ENCODE data around the gene MACROD2. TPM values are rescaled to one million over a fixed set of nuclear protein-coding genes. Genes with fewer than 3 reads are reported as not detected.

MACROD2 gene
- total RNA-seq, 1 donor from 2014 or later = 47.7 TPM

- DNase-seq (ENCODE audit: low spot score in 2 of 2) (no peak), FAIRE-seq (no peak)
Observed at GRCh38 chr20:14777591-14777990, 782.3 kb downstream of the MACROD2 start.

- DNase-seq (ENCODE audit: low spot score in 2 of 2) (no peak), FAIRE-seq (no peak)
Observed at GRCh38 chr20:14778096-14778495, 782.8 kb downstream of the MACROD2 start.

- no peak for FAIRE-seq
- no peak for DNase-seq (ENCODE audit: low spot score in 2 of 2)
Observed at GRCh38 chr20:14778875-14779274, 783.6 kb downstream of the MACROD2 start.

- FAIRE-seq (peak; percentile 70), DNase-seq (ENCODE audit: low spot score in 2 of 2) (no peak)
Observed at GRCh38 chr20:14780508-14780907, 785.2 kb downstream of the MACROD2 start.

- no peak for FAIRE-seq
- no peak for DNase-seq (ENCODE audit: low spot score in 2 of 2)
Observed at GRCh38 chr20:14782731-14783130, 787.4 kb downstream of the MACROD2 start.

- FAIRE-seq (no peak), DNase-seq (ENCODE audit: low spot score in 2 of 2) (no peak)
Observed at GRCh38 chr20:14783766-14784165, 788.5 kb downstream of the MACROD2 start.

GRCh38 chr20:14785065-14785743 is 789.9 kb downstream of the MACROD2 start:
- DNase-seq (ENCODE audit: low spot score in 2 of 2) (no peak), FAIRE-seq (no peak)

GRCh38 chr20:14790190-14790589 is 794.9 kb downstream of the MACROD2 start:
- no peak for FAIRE-seq
- no peak for DNase-seq (ENCODE audit: low spot score in 2 of 2)

GRCh38 chr20:14790771-14791620 is 795.7 kb downstream of the MACROD2 start:
- no peak for DNase-seq (ENCODE audit: low spot score in 2 of 2)
- no peak for FAIRE-seq

GRCh38 chr20:14792915-14793314 is 797.6 kb downstream of the MACROD2 start:
- no peak for FAIRE-seq
- no peak for DNase-seq (ENCODE audit: low spot score in 2 of 2)

GRCh38 chr20:14799545-14800216 is 804.4 kb downstream of the MACROD2 start:
- DNase-seq (ENCODE audit: low spot score in 2 of 2) (no peak), FAIRE-seq (no peak)

- no peak for DNase-seq (ENCODE audit: low spot score in 2 of 2)
- FAIRE-seq = no peak
Observed at GRCh38 chr20:14800707-14801425, 805.5 kb downstream of the MACROD2 start.

- DNase-seq (ENCODE audit: low spot score in 2 of 2) (no peak), FAIRE-seq (no peak)
Observed at GRCh38 chr20:14801591-14802325, 806.4 kb downstream of the MACROD2 start.

- FAIRE-seq = no peak
- no peak for DNase-seq (ENCODE audit: low spot score in 2 of 2)
Observed at GRCh38 chr20:14807224-14807623, 811.9 kb downstream of the MACROD2 start.

- DNase-seq (ENCODE audit: low spot score in 2 of 2) = no peak
- FAIRE-seq = no peak
Observed at GRCh38 chr20:14815340-14815739, 820.0 kb downstream of the MACROD2 start.

- FAIRE-seq = no peak
- no peak for DNase-seq (ENCODE audit: low spot score in 2 of 2)
Observed at GRCh38 chr20:14816471-14816870, 821.2 kb downstream of the MACROD2 start.

GRCh38 chr20:14817101-14817500 is 821.8 kb downstream of the MACROD2 start:
- FAIRE-seq (no peak), DNase-seq (ENCODE audit: low spot score in 2 of 2) (no peak)

- DNase-seq (ENCODE audit: low spot score in 2 of 2) (no peak), FAIRE-seq (no peak)
Observed at GRCh38 chr20:14820771-14821170, 825.5 kb downstream of the MACROD2 start.

GRCh38 chr20:14821251-14821650 is 825.9 kb downstream of the MACROD2 start:
- FAIRE-seq = no peak

GRCh38 chr20:14824996-14825395 is 829.7 kb downstream of the MACROD2 start:
- DNase-seq (ENCODE audit: low spot score in 2 of 2) (no peak), FAIRE-seq (no peak)

More at GRCh38 chr20:14821251-14821650, 825.9 kb downstream of the MACROD2 start:
- no peak for DNase-seq (ENCODE audit: low spot score in 2 of 2)
